ENCODE measurements around the gene KIF26A. TPM values are rescaled to one million over a fixed set of nuclear protein-coding genes. Genes with fewer than 3 reads are reported as not detected.

The KIF26A gene
- total RNA-seq, 1 donor from 2014 or later, result 1.4 TPM

- H3K9me3 ChIP-seq (ENCODE audit: insufficient read depth, low read depth, low read length), result no peaks in the 10 kb centered on the region
- Mint-ChIP-seq H3K27ac (ENCODE audit: unreplicated experiment) (no peak overlapping the region), H3K4me3 (ENCODE audit: unreplicated experiment) (no peak overlapping the region), H3K27me3 (ENCODE audit: low read depth, unreplicated experiment) (peaks cover 10% of the 10 kb centered on the region), H3K4me1 (ENCODE audit: low read depth, unreplicated experiment) (no peaks in the 10 kb centered on the region), H3K9me3 (ENCODE audit: unreplicated experiment) (no peaks in the 10 kb centered on the region), H3K36me3 (ENCODE audit: low read depth, unreplicated experiment) (no peaks in the 10 kb centered on the region)
- no peaks in the 10 kb centered on the region for H3K27me3 ChIP-seq (ENCODE audit: insufficient read depth, low read length)
- H3K36me3 ChIP-seq (ENCODE audit: insufficient read depth, low read length), result no peaks in the 10 kb centered on the region
- DNase-seq (ENCODE audit: low read depth) (no peak), FAIRE-seq (no peak)
- no peak overlapping the region for H3K27ac ChIP-seq (ENCODE audit: low read depth, low read length)
- H3K4me2 ChIP-seq (ENCODE audit: low read length), result no peak overlapping the region
- no peak overlapping the region for H2AFZ ChIP-seq (ENCODE audit: low read depth, low read length)
- no peak overlapping the region for H3K9ac ChIP-seq (ENCODE audit: low read length)
- no peaks in the 10 kb centered on the region for H3K4me1 ChIP-seq (ENCODE audit: insufficient read depth, low read length)
- H3K79me2 ChIP-seq (ENCODE audit: insufficient read depth, low read length), result no peaks in the 10 kb centered on the region
- no peaks in the 10 kb centered on the region for H4K20me1 ChIP-seq (ENCODE audit: insufficient read depth, low read length)
- TF ChIP-seq CTCF (IDR thresholded peaks at IDR 0.05; ENCODE audit: insufficient read depth, low read depth, low read length) (no peak), EZH2 (IDR thresholded peaks at IDR 0.05; ENCODE audit: insufficient read depth, low read length) (no peak)
- H3K4me3 ChIP-seq (ENCODE audit: insufficient read depth, low read depth, low read length), result no peak overlapping the region
Observed at GRCh38 chr14:104186575-104186974, 48.2 kb downstream of the KIF26A start.

GRCh38 chr14:104187121-104187889 is 48.9 kb downstream of the KIF26A start:
- DNase-seq (ENCODE audit: low read depth), result no peak
- Histone ChIP-seq H2AFZ (ENCODE audit: low read depth, low read length) (no peak overlapping the region), H3K4me3 (ENCODE audit: insufficient read depth, low read depth, low read length) (no peak overlapping the region), H3K27me3 (ENCODE audit: insufficient read depth, low read length) (no peaks in the 10 kb centered on the region), H3K27ac (ENCODE audit: low read depth, low read length) (no peak overlapping the region), H3K9ac (ENCODE audit: low read length) (no peak overlapping the region), H4K20me1 (ENCODE audit: insufficient read depth, low read length) (no peaks in the 10 kb centered on the region), H3K4me2 (ENCODE audit: low read length) (no peak overlapping the region), H3K79me2 (ENCODE audit: insufficient read depth, low read length) (no peaks in the 10 kb centered on the region), H3K4me1 (ENCODE audit: insufficient read depth, low read length) (no peaks in the 10 kb centered on the region), H3K9me3 (ENCODE audit: insufficient read depth, low read depth, low read length) (no peaks in the 10 kb centered on the region), H3K36me3 (ENCODE audit: insufficient read depth, low read length) (no peaks in the 10 kb centered on the region)
- TF ChIP-seq EZH2 (IDR thresholded peaks at IDR 0.05; ENCODE audit: insufficient read depth, low read length) (no peak), CTCF (IDR thresholded peaks at IDR 0.05; ENCODE audit: insufficient read depth, low read depth, low read length) (no peak)
- no peak overlapping the region for H3K27ac Mint-ChIP-seq (ENCODE audit: unreplicated experiment)
- no peaks in the 10 kb centered on the region for H3K9me3 Mint-ChIP-seq (ENCODE audit: unreplicated experiment)
- FAIRE-seq, result no peak
- H3K4me1 Mint-ChIP-seq (ENCODE audit: low read depth, unreplicated experiment), result no peaks in the 10 kb centered on the region
- H3K27me3 Mint-ChIP-seq (ENCODE audit: low read depth, unreplicated experiment), result peaks cover 13% of the 10 kb centered on the region
- no peak overlapping the region for H3K4me3 Mint-ChIP-seq (ENCODE audit: unreplicated experiment)
- no peaks in the 10 kb centered on the region for H3K36me3 Mint-ChIP-seq (ENCODE audit: low read depth, unreplicated experiment)

Data from astrocyte (in vitro differentiated cells and primary cell).